ENCODE measurements around the gene OPCML. TPM values are rescaled to one million over a fixed set of nuclear protein-coding genes. Genes with fewer than 3 reads are reported as not detected.

OPCML gene
- total and polyA plus RNA-seq, 2 donors from 2014 or later: 0.77 to 1.1 TPM

- no peak for DNase-seq
- no peak for FAIRE-seq
- intact Hi-C loops (cut with DNase I): no loop called here
- H3K36me3 ChIP-seq (ENCODE audit: control insufficient read depth in 2 of 3, insufficient read depth in 3 of 3, low read length in 3 of 3): no peaks in the 10 kb centered on the region
- TF ChIP-seq, protein P1, sequence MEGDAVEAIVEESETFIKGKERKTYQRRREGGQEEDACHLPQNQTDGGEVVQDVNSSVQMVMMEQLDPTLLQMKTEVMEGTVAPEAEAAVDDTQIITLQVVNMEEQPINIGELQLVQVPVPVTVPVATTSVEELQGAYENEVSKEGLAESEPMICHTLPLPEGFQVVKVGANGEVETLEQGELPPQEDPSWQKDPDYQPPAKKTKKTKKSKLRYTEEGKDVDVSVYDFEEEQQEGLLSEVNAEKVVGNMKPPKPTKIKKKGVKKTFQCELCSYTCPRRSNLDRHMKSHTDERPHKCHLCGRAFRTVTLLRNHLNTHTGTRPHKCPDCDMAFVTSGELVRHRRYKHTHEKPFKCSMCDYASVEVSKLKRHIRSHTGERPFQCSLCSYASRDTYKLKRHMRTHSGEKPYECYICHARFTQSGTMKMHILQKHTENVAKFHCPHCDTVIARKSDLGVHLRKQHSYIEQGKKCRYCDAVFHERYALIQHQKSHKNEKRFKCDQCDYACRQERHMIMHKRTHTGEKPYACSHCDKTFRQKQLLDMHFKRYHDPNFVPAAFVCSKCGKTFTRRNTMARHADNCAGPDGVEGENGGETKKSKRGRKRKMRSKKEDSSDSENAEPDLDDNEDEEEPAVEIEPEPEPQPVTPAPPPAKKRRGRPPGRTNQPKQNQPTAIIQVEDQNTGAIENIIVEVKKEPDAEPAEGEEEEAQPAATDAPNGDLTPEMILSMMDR (IDR thresholded peaks at IDR 0.05; ENCODE audit: borderline replicate concordance, extremely low read depth, insufficient read depth): no peak
- H3K9me3 ChIP-seq (ENCODE audit: control insufficient read depth in 2 of 3, insufficient read depth in 1 of 3, low read length in 3 of 3): no peaks in the 10 kb centered on the region
- no peaks in the 10 kb centered on the region for H3K27me3 ChIP-seq (ENCODE audit: control insufficient read depth, insufficient read depth, low read length)
- H3K27ac ChIP-seq (ENCODE audit: low read depth in 2 of 2, low read length in 2 of 2): no peak overlapping the region
- H3K9ac ChIP-seq (ENCODE audit: low read length in 3 of 3): no peak overlapping the region
- no peaks in the 10 kb centered on the region for H3K4me1 ChIP-seq (ENCODE audit: control insufficient read depth in 2 of 3, insufficient read depth in 2 of 3, low read depth in 1 of 3, low read length in 3 of 3)
- no peak overlapping the region for H3K4me3 ChIP-seq (ENCODE audit: low read length in 3 of 3)
Measured at GRCh38 chr11:132563050-132563449, 969.3 kb downstream of the OPCML start.

- Histone ChIP-seq H3K27me3 (ENCODE audit: control insufficient read depth, insufficient read depth, low read length) (no peaks in the 10 kb centered on the region), H3K27ac (ENCODE audit: low read depth in 2 of 2, low read length in 2 of 2) (no peak overlapping the region), H3K4me3 (ENCODE audit: low read length in 3 of 3) (no peak overlapping the region), H3K9ac (ENCODE audit: low read length in 3 of 3) (no peak overlapping the region), H3K4me1 (ENCODE audit: control insufficient read depth in 2 of 3, insufficient read depth in 2 of 3, low read depth in 1 of 3, low read length in 3 of 3) (no peaks in the 10 kb centered on the region), H3K9me3 (ENCODE audit: control insufficient read depth in 2 of 3, insufficient read depth in 1 of 3, low read length in 3 of 3) (no peaks in the 10 kb centered on the region), H3K36me3 (ENCODE audit: control insufficient read depth in 2 of 3, insufficient read depth in 3 of 3, low read length in 3 of 3) (no peaks in the 10 kb centered on the region)
- peak in 1 of 5 donors; percentile 27 for DNase-seq
- TF ChIP-seq, protein P1 (IDR thresholded peaks at IDR 0.05; ENCODE audit: borderline replicate concordance, extremely low read depth, insufficient read depth): no peak
- no peak for FAIRE-seq
- intact Hi-C loops (cut with DNase I): no loop called here
Measured at GRCh38 chr11:132561937-132562336, 970.4 kb downstream of the OPCML start.

DNA sequence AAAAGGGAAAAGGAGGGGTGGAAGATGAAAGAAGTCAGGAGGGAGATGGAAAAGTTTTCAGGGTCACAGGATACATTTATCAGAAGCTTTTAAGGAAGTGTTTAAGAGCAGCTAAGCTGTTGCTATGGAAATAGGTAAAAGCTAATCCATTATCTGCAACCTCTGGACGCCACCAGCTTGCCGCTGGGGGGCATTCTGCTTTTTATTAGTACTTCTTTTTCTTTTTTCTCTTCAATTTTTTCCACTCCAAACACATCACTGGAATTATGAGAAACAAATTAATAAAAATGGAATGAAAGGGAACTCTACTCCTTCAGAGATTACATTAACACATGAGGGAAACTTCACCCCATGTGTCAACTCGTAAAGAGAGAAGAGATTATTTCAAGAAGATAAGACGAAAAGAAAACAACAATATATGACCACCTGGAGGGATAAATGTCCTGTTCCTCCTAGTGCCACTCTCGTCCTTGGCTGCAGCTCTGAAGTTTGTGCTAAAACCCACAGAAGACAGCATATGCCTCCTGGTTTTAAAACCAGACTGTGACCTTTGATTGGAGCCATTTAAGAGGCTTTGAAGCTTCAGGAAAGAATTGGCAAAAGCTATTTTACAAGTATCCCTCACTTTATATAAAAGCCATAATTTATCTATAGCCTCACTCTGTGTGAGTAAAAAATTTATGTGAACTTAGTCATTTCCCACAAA is 972.8 kb downstream of the OPCML start:
- H3K9me3 ChIP-seq (ENCODE audit: control insufficient read depth in 2 of 3, insufficient read depth in 1 of 3, low read length in 3 of 3): no peaks in the 10 kb centered on the region
- intact Hi-C loops (cut with DNase I): no loop called here
- no peak overlapping the region for H3K9ac ChIP-seq (ENCODE audit: low read length in 3 of 3)
- TF ChIP-seq, protein P1 (IDR thresholded peaks at IDR 0.05; ENCODE audit: borderline replicate concordance, extremely low read depth, insufficient read depth): no peak
- H3K36me3 ChIP-seq (ENCODE audit: control insufficient read depth in 2 of 3, insufficient read depth in 3 of 3, low read length in 3 of 3): no peaks in the 10 kb centered on the region
- H3K27me3 ChIP-seq (ENCODE audit: control insufficient read depth, insufficient read depth, low read length): no peaks in the 10 kb centered on the region
- H3K4me3 ChIP-seq (ENCODE audit: low read length in 3 of 3): no peak overlapping the region
- peak in 1 of 5 donors; percentile 54 for DNase-seq
- no peaks in the 10 kb centered on the region for H3K4me1 ChIP-seq (ENCODE audit: control insufficient read depth in 2 of 3, insufficient read depth in 2 of 3, low read depth in 1 of 3, low read length in 3 of 3)
- FAIRE-seq: no peak
- H3K27ac ChIP-seq (ENCODE audit: low read depth in 2 of 2, low read length in 2 of 2): no peak overlapping the region

Data from kidney (tissue), 14 donors.